ENCODE data around the gene AKT3.

Gene AKT3

GRCh38 chr1:243462929-243463697, 386.9 kb downstream of the AKT3 start:
- Histone ChIP-seq H2BK15ac (ENCODE audit: low read length) (no peak overlapping the region), H4K8ac (ENCODE audit: low read depth, low read length) (no peak overlapping the region), H3K27ac (replicated peaks; ENCODE audit: low read length) (no peak overlapping the region), H2BK120ac (ENCODE audit: low read depth, low read length) (no peak overlapping the region), H2AFZ (ENCODE audit: low read length) (no peak overlapping the region), H3K36me3 (replicated peaks in 1 of 2; ENCODE audit: control insufficient read depth in 2 of 2, insufficient read depth in 2 of 2, low read length in 2 of 2) (no peaks in the 10 kb centered on the region), H3K27me3 (ENCODE audit: control insufficient read depth in 3 of 3, insufficient read depth in 3 of 3, low read depth in 1 of 3, low read length in 3 of 3) (no peaks in the 10 kb centered on the region), H2BK12ac (ENCODE audit: low read length) (no peak overlapping the region), H2AK5ac (ENCODE audit: low read depth, low read length) (no peak overlapping the region), H3K9ac (ENCODE audit: low read depth, low read length, poor library complexity) (no peak overlapping the region), H3K4me1 (ENCODE audit: control insufficient read depth in 2 of 2, insufficient read depth in 1 of 2, low read depth in 1 of 2, low read length in 2 of 2) (peaks cover 0 to 2% of the 10 kb centered on the region in 2 donors), H3K18ac (ENCODE audit: low read length) (no peak overlapping the region), H4K91ac (ENCODE audit: low read depth, low read length, poor library complexity) (no peak overlapping the region), H3K79me1 (ENCODE audit: low read depth, low read length) (no peaks in the 10 kb centered on the region), H3K4me2 (ENCODE audit: insufficient read depth, low read length, poor library complexity, severe bottlenecking) (no peak overlapping the region), H3K4me3 (ENCODE audit: low read length in 2 of 2) (no peak overlapping the region), H2BK5ac (ENCODE audit: low read length) (no peak overlapping the region), H3K4ac (ENCODE audit: low read length) (no peak overlapping the region), H3K23ac (ENCODE audit: low read depth, low read length, poor library complexity) (no peak overlapping the region), H3K9me3 (replicated peaks in 1 of 2; ENCODE audit: control insufficient read depth in 2 of 2, insufficient read depth in 1 of 2, low read depth in 1 of 2, low read length in 2 of 2) (no peaks in the 10 kb centered on the region), H3K14ac (ENCODE audit: low read length) (no peak overlapping the region)
- no CpG with 5 or more reads among the region's 1 CpG for WGBS, 2 donors (ENCODE audit: extremely low coverage in 2 of 2, insufficient read length in 2 of 2, insufficient replicate concordance in 1 of 2)
- no peak for DNase-seq (ENCODE audit: low spot score)

GRCh38 chr1:243461700-243462099, 388.3 kb downstream of the AKT3 start:
- Histone ChIP-seq H4K91ac (ENCODE audit: low read depth, low read length, poor library complexity) (no peak overlapping the region), H3K23ac (ENCODE audit: low read depth, low read length, poor library complexity) (no peak overlapping the region), H3K14ac (ENCODE audit: low read length) (no peak overlapping the region), H2BK15ac (ENCODE audit: low read length) (no peak overlapping the region), H3K27ac (replicated peaks; ENCODE audit: low read length) (no peak overlapping the region), H3K4me1 (ENCODE audit: control insufficient read depth in 2 of 2, insufficient read depth in 1 of 2, low read depth in 1 of 2, low read length in 2 of 2) (peaks cover 0 to 2% of the 10 kb centered on the region in 2 donors), H2AFZ (ENCODE audit: low read length) (no peak overlapping the region), H3K4me2 (ENCODE audit: insufficient read depth, low read length, poor library complexity, severe bottlenecking) (no peak overlapping the region), H3K27me3 (ENCODE audit: control insufficient read depth in 3 of 3, insufficient read depth in 3 of 3, low read depth in 1 of 3, low read length in 3 of 3) (no peaks in the 10 kb centered on the region), H2BK12ac (ENCODE audit: low read length) (no peak overlapping the region), H3K9me3 (replicated peaks in 1 of 2; ENCODE audit: control insufficient read depth in 2 of 2, insufficient read depth in 1 of 2, low read depth in 1 of 2, low read length in 2 of 2) (no peaks in the 10 kb centered on the region), H2BK5ac (ENCODE audit: low read length) (no peak overlapping the region), H2AK5ac (ENCODE audit: low read depth, low read length) (no peak overlapping the region), H3K9ac (ENCODE audit: low read depth, low read length, poor library complexity) (no peak overlapping the region), H3K36me3 (replicated peaks in 1 of 2; ENCODE audit: control insufficient read depth in 2 of 2, insufficient read depth in 2 of 2, low read length in 2 of 2) (no peaks in the 10 kb centered on the region), H3K18ac (ENCODE audit: low read length) (no peak overlapping the region), H3K4me3 (ENCODE audit: low read length in 2 of 2) (no peak overlapping the region), H4K8ac (ENCODE audit: low read depth, low read length) (no peak overlapping the region), H3K4ac (ENCODE audit: low read length) (no peak overlapping the region), H3K79me1 (ENCODE audit: low read depth, low read length) (no peaks in the 10 kb centered on the region), H2BK120ac (ENCODE audit: low read depth, low read length) (no peak overlapping the region)
- WGBS, 2 donors (ENCODE audit: extremely low coverage in 2 of 2, insufficient read length in 2 of 2, insufficient replicate concordance in 1 of 2) = no CpG with 5 or more reads among the region's 4 CpGs
- DNase-seq (ENCODE audit: low spot score) = no peak

GRCh38 chr1:243459059-243459458, 391.0 kb downstream of the AKT3 start:
- Histone ChIP-seq H4K8ac (ENCODE audit: low read depth, low read length) (no peak overlapping the region), H3K9me3 (replicated peaks in 1 of 2; ENCODE audit: control insufficient read depth in 2 of 2, insufficient read depth in 1 of 2, low read depth in 1 of 2, low read length in 2 of 2) (no peaks in the 10 kb centered on the region), H3K27ac (replicated peaks; ENCODE audit: low read length) (no peak overlapping the region), H3K4me1 (ENCODE audit: control insufficient read depth in 2 of 2, insufficient read depth in 1 of 2, low read depth in 1 of 2, low read length in 2 of 2) (peaks cover 3 to 6% of the 10 kb centered on the region in 2 donors), H3K4me3 (ENCODE audit: low read length in 2 of 2) (no peak overlapping the region), H2BK120ac (ENCODE audit: low read depth, low read length) (no peak overlapping the region), H3K4me2 (ENCODE audit: insufficient read depth, low read length, poor library complexity, severe bottlenecking) (no peak overlapping the region), H3K23ac (ENCODE audit: low read depth, low read length, poor library complexity) (no peak overlapping the region), H2BK12ac (ENCODE audit: low read length) (no peak overlapping the region), H2BK5ac (ENCODE audit: low read length) (no peak overlapping the region), H4K91ac (ENCODE audit: low read depth, low read length, poor library complexity) (no peak overlapping the region), H3K9ac (ENCODE audit: low read depth, low read length, poor library complexity) (no peak overlapping the region), H2BK15ac (ENCODE audit: low read length) (no peak overlapping the region), H3K14ac (ENCODE audit: low read length) (no peak overlapping the region), H2AFZ (ENCODE audit: low read length) (no peak overlapping the region), H2AK5ac (ENCODE audit: low read depth, low read length) (no peak overlapping the region), H3K18ac (ENCODE audit: low read length) (no peak overlapping the region), H3K36me3 (replicated peaks in 1 of 2; ENCODE audit: control insufficient read depth in 2 of 2, insufficient read depth in 2 of 2, low read length in 2 of 2) (no peaks in the 10 kb centered on the region), H3K4ac (ENCODE audit: low read length) (no peak overlapping the region), H3K27me3 (ENCODE audit: control insufficient read depth in 3 of 3, insufficient read depth in 3 of 3, low read depth in 1 of 3, low read length in 3 of 3) (no peaks in the 10 kb centered on the region), H3K79me1 (ENCODE audit: low read depth, low read length) (no peaks in the 10 kb centered on the region)
- no CpG with 5 or more reads among the region's 3 CpGs for WGBS, 2 donors (ENCODE audit: extremely low coverage in 2 of 2, insufficient read length in 2 of 2, insufficient replicate concordance in 1 of 2)
- no peak for DNase-seq (ENCODE audit: low spot score)

GRCh38 chr1:243457363-243457982, 392.6 kb downstream of the AKT3 start:
- H3K14ac ChIP-seq (ENCODE audit: low read length) = no peak overlapping the region
- H3K9me3 ChIP-seq (replicated peaks in 1 of 2; ENCODE audit: control insufficient read depth in 2 of 2, insufficient read depth in 1 of 2, low read depth in 1 of 2, low read length in 2 of 2) = no peaks in the 10 kb centered on the region
- no peak overlapping the region for H2BK12ac ChIP-seq (ENCODE audit: low read length)
- H2AK5ac ChIP-seq (ENCODE audit: low read depth, low read length) = no peak overlapping the region
- H2BK120ac ChIP-seq (ENCODE audit: low read depth, low read length) = no peak overlapping the region
- no peak overlapping the region for H2BK15ac ChIP-seq (ENCODE audit: low read length)
- no peak overlapping the region for H2BK5ac ChIP-seq (ENCODE audit: low read length)
- H3K4me1 ChIP-seq (ENCODE audit: control insufficient read depth in 2 of 2, insufficient read depth in 1 of 2, low read depth in 1 of 2, low read length in 2 of 2) = peaks cover 3 to 6% of the 10 kb centered on the region in 2 donors
- H3K4me2 ChIP-seq (ENCODE audit: insufficient read depth, low read length, poor library complexity, severe bottlenecking) = no peak overlapping the region
- no peak for DNase-seq (ENCODE audit: low spot score)
- H3K27ac ChIP-seq (replicated peaks; ENCODE audit: low read length) = no peak overlapping the region
- no peak overlapping the region for H3K4me3 ChIP-seq (ENCODE audit: low read length in 2 of 2)
- H3K4ac ChIP-seq (ENCODE audit: low read length) = no peak overlapping the region
- H3K23ac ChIP-seq (ENCODE audit: low read depth, low read length, poor library complexity) = no peak overlapping the region
- no peak overlapping the region for H3K18ac ChIP-seq (ENCODE audit: low read length)
- H3K9ac ChIP-seq (ENCODE audit: low read depth, low read length, poor library complexity) = no peak overlapping the region
- no peak overlapping the region for H4K91ac ChIP-seq (ENCODE audit: low read depth, low read length, poor library complexity)
- no peaks in the 10 kb centered on the region for H3K36me3 ChIP-seq (replicated peaks in 1 of 2; ENCODE audit: control insufficient read depth in 2 of 2, insufficient read depth in 2 of 2, low read length in 2 of 2)
- no peak overlapping the region for H4K8ac ChIP-seq (ENCODE audit: low read depth, low read length)
- WGBS, 2 donors (ENCODE audit: extremely low coverage in 2 of 2, insufficient read length in 2 of 2, insufficient replicate concordance in 1 of 2) = no CpG with 5 or more reads among the region's 9 CpGs
- H3K27me3 ChIP-seq (ENCODE audit: control insufficient read depth in 3 of 3, insufficient read depth in 3 of 3, low read depth in 1 of 3, low read length in 3 of 3) = no peaks in the 10 kb centered on the region
- no peak overlapping the region for H2AFZ ChIP-seq (ENCODE audit: low read length)
- H3K79me1 ChIP-seq (ENCODE audit: low read depth, low read length) = no peaks in the 10 kb centered on the region

Measured in neuronal stem cell (in vitro differentiated cells).